Fibroblast of lung (primary cell): Measurements from ENCODE around the gene ADAMTSL1.

Experiments used
- EZH2 ChIP-seq: IDR thresholded peaks from 2 replicates; pipeline ENCODE4 v1.5.1; 2012; ENCODE audit warnings: low read length, control low read depth, mild to moderate bottlenecking; ENCODE audit errors: missing control alignments
- TF ChIP-seq, protein P1 (sequence below), 2 donors: IDR thresholded peaks in 1 of 2; conservative IDR thresholded peaks in 1 of 2; 1 replicate in 1 of 2; 2 replicates in 1 of 2; pipeline ENCODE4 v1.5.1; 2011 to 2012; ENCODE audit warnings: low read length in 2 of 2, control low read depth in 1 of 2, inconsistent platforms in 1 of 2, low read depth in 1 of 2, mild to moderate bottlenecking in 1 of 2

- TF ChIP-seq EZH2 = no peak
- TF ChIP-seq, protein P1, sequence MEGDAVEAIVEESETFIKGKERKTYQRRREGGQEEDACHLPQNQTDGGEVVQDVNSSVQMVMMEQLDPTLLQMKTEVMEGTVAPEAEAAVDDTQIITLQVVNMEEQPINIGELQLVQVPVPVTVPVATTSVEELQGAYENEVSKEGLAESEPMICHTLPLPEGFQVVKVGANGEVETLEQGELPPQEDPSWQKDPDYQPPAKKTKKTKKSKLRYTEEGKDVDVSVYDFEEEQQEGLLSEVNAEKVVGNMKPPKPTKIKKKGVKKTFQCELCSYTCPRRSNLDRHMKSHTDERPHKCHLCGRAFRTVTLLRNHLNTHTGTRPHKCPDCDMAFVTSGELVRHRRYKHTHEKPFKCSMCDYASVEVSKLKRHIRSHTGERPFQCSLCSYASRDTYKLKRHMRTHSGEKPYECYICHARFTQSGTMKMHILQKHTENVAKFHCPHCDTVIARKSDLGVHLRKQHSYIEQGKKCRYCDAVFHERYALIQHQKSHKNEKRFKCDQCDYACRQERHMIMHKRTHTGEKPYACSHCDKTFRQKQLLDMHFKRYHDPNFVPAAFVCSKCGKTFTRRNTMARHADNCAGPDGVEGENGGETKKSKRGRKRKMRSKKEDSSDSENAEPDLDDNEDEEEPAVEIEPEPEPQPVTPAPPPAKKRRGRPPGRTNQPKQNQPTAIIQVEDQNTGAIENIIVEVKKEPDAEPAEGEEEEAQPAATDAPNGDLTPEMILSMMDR (conservative IDR thresholded peaks at IDR 0.05 in 1 of 2, IDR thresholded peaks at IDR 0.05 in 1 of 2; ENCODE audit: low read depth in 1 of 2, low read length in 2 of 2) = no peak
Measured at GRCh38 chr9:18610956-18611355, 137.0 kb downstream of the ADAMTSL1 start.
